Smooth muscle cell (in vitro differentiated cells): ENCODE measurements around the gene GPR52. TPM values are rescaled to one million over a fixed set of nuclear protein-coding genes. Genes with fewer than 3 reads are reported as not detected.

Experiments
- DNase-seq: peaks from one replicate; lab custom pipeline; 2025; ENCODE audit not compliant: unreplicated experiment; lab: John Stamatoyannopoulos, UW
- H2AFZ ChIP-seq: fragments of 200-600 bp; sonication (generic); 2 replicates; pipeline ENCODE4 v1.6.0; 2016; ENCODE audit warnings: antibody characterized with exemption, low read depth, mild to moderate bottlenecking
- H3F3A ChIP-seq: fragments of 200-600 bp; sonication (generic); 2 replicates; pipeline ENCODE4 v1.6.0; 2017; ENCODE audit warnings: antibody characterized with exemption, low read depth
- H3K27ac ChIP-seq: fragments of 200-600 bp; sonication (generic); 2 replicates; pipeline ENCODE4 v1.5.1; 2016; ENCODE audit warnings: low read depth, mild to moderate bottlenecking
- H3K27me3 ChIP-seq: fragments of 200-600 bp; sonication (generic); 2 replicates; pipeline ENCODE4 v1.6.1; 2016; ENCODE audit warnings: low read depth, mild to moderate bottlenecking
- H3K36me3 ChIP-seq: fragments of 200-600 bp; sonication (generic); 2 replicates; pipeline ENCODE4 v1.5.1; 2016; ENCODE audit warnings: low read depth
- H3K4me1 ChIP-seq: fragments of 200-600 bp; sonication (generic); 2 replicates; pipeline ENCODE4 v1.5.1; 2016; ENCODE audit warnings: low read depth
- H3K4me2 ChIP-seq: fragments of 200-600 bp; sonication (generic); 2 replicates; pipeline ENCODE4 v1.6.0; 2016; ENCODE audit warnings: mild to moderate bottlenecking
- H3K4me3 ChIP-seq: fragments of 200-600 bp; sonication (generic); 2 replicates; pipeline ENCODE4 v1.5.1; 2016; ENCODE audit warnings: mild to moderate bottlenecking
- H3K79me2 ChIP-seq: fragments of 200-600 bp; sonication (generic); 2 replicates; pipeline ENCODE4 v1.6.0; 2016; ENCODE audit warnings: low read depth, mild to moderate bottlenecking
- H3K9ac ChIP-seq: fragments of 200-600 bp; sonication (generic); 2 replicates; pipeline ENCODE4 v1.6.0; 2016; ENCODE audit warnings: low read depth
- H3K9me3 ChIP-seq: fragments of 200-600 bp; sonication (generic); replicated peaks from 2 replicates; pipeline ENCODE4 v1.5.1; 2016; ENCODE audit warnings: low read depth
- H4K20me1 ChIP-seq: fragments of 200-600 bp; sonication (generic); 2 replicates; pipeline ENCODE4 v1.6.0; 2016; ENCODE audit warnings: low read depth
- CTCF ChIP-seq: fragments of 200-600 bp; sonication (generic); IDR thresholded peaks from 2 replicates; pipeline ENCODE4 v1.5.1; 2017; ENCODE audit warnings: borderline replicate concordance, mild to moderate bottlenecking, antibody characterized with exemption; ENCODE audit not compliant: insufficient read depth, poor library complexity, severe bottlenecking
- polyA plus RNA-seq: library from polyadenylated mRNA; unstranded; fragments of >200 nt; fragmentation: Nextera tagmentation; extraction: Ambion mirVana; gene quantifications from 2 replicates; pipeline ENCODE4 v1.2.1, GENCODE V29; 2016
- total RNA-seq: library from RNA; depleted of rRNA; stranded (reverse); fragments of >200 nt; gene quantifications from 2 replicates; pipeline ENCODE4 v1.2.3, GENCODE V29; 2014

Gene GPR52
- total and polyA plus RNA-seq, 2 experiments from 2014 or later, result 0.54 TPM; not detected in 1

DNA sequence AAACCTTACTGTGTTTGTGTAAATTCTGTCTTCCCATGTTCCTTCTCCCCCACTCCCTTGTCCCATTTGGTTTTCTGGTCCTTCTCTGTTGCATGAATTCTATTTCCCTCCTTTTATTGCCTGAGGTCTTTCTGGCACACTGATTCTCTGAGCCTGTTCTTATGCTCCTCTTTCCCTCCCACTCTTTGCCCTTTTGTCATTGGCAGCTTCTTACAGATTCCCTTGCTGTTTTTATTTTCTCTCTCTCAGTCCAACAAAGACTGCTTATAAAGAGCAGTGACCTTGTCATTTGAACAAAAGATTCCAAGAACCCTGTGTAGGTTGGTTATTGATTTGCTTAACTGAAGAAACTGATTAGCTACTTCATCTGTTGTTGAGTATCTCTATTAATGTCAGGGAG, 49.7 kb downstream of the GPR52 start:
- Histone ChIP-seq H3K4me1 (no peaks in the 10 kb centered on the region), H4K20me1 (no peaks in the 10 kb centered on the region), H3K9ac (no peak overlapping the region), H3K27me3 (no peaks in the 10 kb centered on the region), H3K4me3 (no peak overlapping the region), H3F3A (no peaks in the 10 kb centered on the region), H2AFZ (no peak overlapping the region), H3K9me3 (no peaks in the 10 kb centered on the region), H3K36me3 (no peaks in the 10 kb centered on the region), H3K79me2 (no peaks in the 10 kb centered on the region), H3K4me2 (no peak overlapping the region), H3K27ac (no peak overlapping the region)
- no peak for TF ChIP-seq CTCF
- no peak for DNase-seq
